ENCODE measurements around the gene PVRIG. TPM values are rescaled to one million over a fixed set of nuclear protein-coding genes. Genes with fewer than 3 reads are reported as not detected.
A peak's percentile ranks its signal among the peaks of the same experiment; 100 is the strongest.
"Not testable (repeated sequence)": the region's sequence is repeated elsewhere in the genome, so short reads cannot be mapped to it uniquely, and the experiment has no call there.

Gene PVRIG
- total RNA-seq, 3 donors from 2014 or later = 0.32 to 1.2 (median 0.66) TPM

DNA sequence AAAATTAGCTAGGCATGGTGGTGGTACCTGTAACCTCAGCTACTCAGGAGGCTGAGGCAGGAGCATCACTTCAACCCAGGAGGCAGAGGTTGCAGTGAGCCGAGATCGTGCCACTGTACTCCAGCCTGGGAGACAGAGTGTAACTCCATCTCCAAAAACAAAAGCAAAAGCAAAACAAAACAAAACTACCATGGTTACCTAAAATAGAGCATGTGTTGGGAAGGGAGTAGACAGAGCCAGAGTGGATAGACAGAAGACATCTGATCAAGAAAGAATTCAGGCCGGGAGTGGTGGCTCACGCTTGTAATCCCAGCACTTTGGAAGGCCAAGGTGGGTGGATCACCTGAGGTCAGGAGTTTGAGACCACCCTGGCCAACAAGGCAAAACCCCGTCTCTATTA, 46.1 kb downstream of the PVRIG start:
- H3K27ac ChIP-seq; H3K4me1 ChIP-seq; H3K9me3 ChIP-seq; intact Hi-C loops (cut with DNase I; ENCODE audit: low total_unique reads); H3K27me3 ChIP-seq; DNase-seq (ENCODE audit: low spot score in 2 of 2); H3K4me3 ChIP-seq; H3K36me3 ChIP-seq: not testable (repeated sequence)

GRCh38 chr7:100266576-100267354, 47.0 kb downstream of the PVRIG start:
- Histone ChIP-seq H3K4me1 (no peaks in the 10 kb centered on the region), H3K27ac (no peak overlapping the region), H3K27me3 (no peaks in the 10 kb centered on the region), H3K36me3 (no peaks in the 10 kb centered on the region), H3K9me3 (no peaks in the 10 kb centered on the region), H3K4me3 (no peak overlapping the region)
- TF ChIP-seq, protein P1, sequence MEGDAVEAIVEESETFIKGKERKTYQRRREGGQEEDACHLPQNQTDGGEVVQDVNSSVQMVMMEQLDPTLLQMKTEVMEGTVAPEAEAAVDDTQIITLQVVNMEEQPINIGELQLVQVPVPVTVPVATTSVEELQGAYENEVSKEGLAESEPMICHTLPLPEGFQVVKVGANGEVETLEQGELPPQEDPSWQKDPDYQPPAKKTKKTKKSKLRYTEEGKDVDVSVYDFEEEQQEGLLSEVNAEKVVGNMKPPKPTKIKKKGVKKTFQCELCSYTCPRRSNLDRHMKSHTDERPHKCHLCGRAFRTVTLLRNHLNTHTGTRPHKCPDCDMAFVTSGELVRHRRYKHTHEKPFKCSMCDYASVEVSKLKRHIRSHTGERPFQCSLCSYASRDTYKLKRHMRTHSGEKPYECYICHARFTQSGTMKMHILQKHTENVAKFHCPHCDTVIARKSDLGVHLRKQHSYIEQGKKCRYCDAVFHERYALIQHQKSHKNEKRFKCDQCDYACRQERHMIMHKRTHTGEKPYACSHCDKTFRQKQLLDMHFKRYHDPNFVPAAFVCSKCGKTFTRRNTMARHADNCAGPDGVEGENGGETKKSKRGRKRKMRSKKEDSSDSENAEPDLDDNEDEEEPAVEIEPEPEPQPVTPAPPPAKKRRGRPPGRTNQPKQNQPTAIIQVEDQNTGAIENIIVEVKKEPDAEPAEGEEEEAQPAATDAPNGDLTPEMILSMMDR (IDR thresholded peaks at IDR 0.05) = no peak
- TF ChIP-seq POLR2A (IDR thresholded peaks at IDR 0.05) (no peak), POLR2AphosphoS5 (IDR thresholded peaks at IDR 0.05) (no peak)
- intact Hi-C loops (cut with DNase I; ENCODE audit: low total_unique reads) = no loop called here
- no peak for DNase-seq (ENCODE audit: low spot score in 2 of 2)

DNA sequence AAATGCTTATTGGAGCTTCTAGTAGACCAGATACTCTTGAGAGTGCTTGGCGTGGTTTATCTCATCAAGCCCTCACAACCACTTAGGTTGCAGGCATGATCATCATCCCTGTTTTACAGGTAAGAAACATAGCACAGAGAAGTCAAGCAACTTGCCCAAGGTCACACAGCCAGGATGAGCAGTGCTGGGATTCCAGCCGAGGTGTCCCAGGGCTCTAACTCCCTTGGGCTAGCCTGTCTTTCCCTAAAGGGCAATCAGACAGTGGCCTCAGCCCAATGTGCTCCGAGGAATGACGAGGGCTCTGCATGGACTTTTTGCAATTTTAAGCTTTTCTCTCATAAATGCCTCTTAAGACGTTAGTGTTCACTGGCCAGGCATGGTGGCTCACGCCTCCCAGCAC, 47.9 kb downstream of the PVRIG start:
- Histone ChIP-seq H3K4me1 (no peaks in the 10 kb centered on the region), H3K9me3 (no peaks in the 10 kb centered on the region), H3K27ac (no peak overlapping the region), H3K4me3 (no peak overlapping the region), H3K27me3 (no peaks in the 10 kb centered on the region), H3K36me3 (no peaks in the 10 kb centered on the region)
- no peak for TF ChIP-seq POLR2A (IDR thresholded peaks at IDR 0.05)
- TF ChIP-seq POLR2AphosphoS5 (IDR thresholded peaks at IDR 0.05) = no peak
- TF ChIP-seq, protein P1 (IDR thresholded peaks at IDR 0.05) = no peak
- DNase-seq (ENCODE audit: low spot score in 2 of 2) = no peak
- intact Hi-C loops (cut with DNase I; ENCODE audit: low total_unique reads) = no loop called here

- intact Hi-C loops (cut with DNase I; ENCODE audit: low total_unique reads); H3K27me3 ChIP-seq; DNase-seq (ENCODE audit: low spot score in 2 of 2); H3K36me3 ChIP-seq; H3K27ac ChIP-seq; H3K4me1 ChIP-seq; H3K9me3 ChIP-seq; H3K4me3 ChIP-seq: not testable (repeated sequence)
Measured at GRCh38 chr7:100268882-100269281, 49.1 kb downstream of the PVRIG start.

DNA sequence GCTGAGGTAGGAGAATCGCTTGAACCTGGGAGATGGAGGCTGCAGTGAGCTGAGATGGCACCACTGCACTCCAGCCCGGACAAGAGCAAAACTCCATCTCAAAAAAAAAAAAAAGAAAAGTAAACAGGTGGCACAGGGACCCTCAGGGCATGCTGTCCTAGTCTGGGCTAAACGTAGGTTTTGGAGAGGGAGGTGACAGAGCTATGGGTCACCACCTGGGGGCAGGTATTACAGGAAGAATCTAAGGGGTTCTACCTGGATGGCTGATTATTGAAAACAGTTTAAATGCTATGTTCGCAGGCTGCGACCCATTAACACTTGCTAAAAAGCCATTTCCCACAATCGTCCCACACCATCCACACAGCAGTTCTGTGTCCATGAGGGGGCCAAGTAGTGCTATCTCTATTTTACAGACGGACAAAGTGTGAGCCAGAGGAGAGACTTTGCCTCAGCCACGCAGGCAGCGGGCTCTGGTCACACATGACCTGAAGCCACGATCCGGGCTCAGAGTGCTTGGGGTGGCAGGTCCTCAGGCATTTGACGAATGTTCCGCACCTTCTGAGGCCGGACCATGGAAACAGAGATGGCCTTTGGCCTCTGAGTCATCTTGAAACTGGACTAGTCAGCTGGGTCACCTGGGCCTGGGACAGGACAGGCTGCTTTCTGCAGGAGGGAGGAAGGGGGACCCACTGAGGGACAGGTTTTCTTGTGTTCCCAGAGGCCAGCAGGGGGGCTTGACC, 49.7 kb downstream of the PVRIG start:
- peak overlapping the region in 1 of 3 donors; percentile 50 for H3K4me3 ChIP-seq
- not testable (repeated sequence) for H3K36me3 ChIP-seq

GRCh38 chr7:100270046-100270918, 50.5 kb downstream of the PVRIG start:
- DNase-seq (ENCODE audit: low spot score in 2 of 2); H3K27me3 ChIP-seq; H3K36me3 ChIP-seq; intact Hi-C loops (cut with DNase I; ENCODE audit: low total_unique reads); H3K9me3 ChIP-seq; H3K4me1 ChIP-seq: not testable (repeated sequence)
- peak overlapping the region in 1 of 2 donors; percentile 3 for H3K27ac ChIP-seq
- peak overlapping the region; percentile 51 to 93 (median 71) for H3K4me3 ChIP-seq

More for the DNA sequence above, 49.7 kb downstream of the PVRIG start:
- H3K27me3 ChIP-seq; H3K4me1 ChIP-seq; H3K9me3 ChIP-seq; DNase-seq (ENCODE audit: low spot score in 2 of 2); intact Hi-C loops (cut with DNase I; ENCODE audit: low total_unique reads); H3K27ac ChIP-seq: not testable (repeated sequence)

Other genes starting within 250 kb of the PVRIG start
- gene AZGP1, start 243.9 kb upstream of the PVRIG start, total RNA-seq = 1,000 to 10,000 TPM in 2 of 3 donors, 10 to 100 TPM in 1; 40.0 to 4,981 (median 3,161) TPM
- 10 to 100 TPM; 30.6 to 65.1 (median 52.4) TPM for gene ZKSCAN1, start 204.4 kb upstream of the PVRIG start, total RNA-seq
- gene ZSCAN21, start 170.2 kb upstream of the PVRIG start, total RNA-seq = 10 to 100 TPM; 12.8 to 21.8 (median 13.0) TPM
- 10 to 100 TPM; 19.4 to 43.6 (median 31.5) TPM for gene ZNF3, start 138.2 kb upstream of the PVRIG start, total RNA-seq
- gene COPS6, start 131.0 kb upstream of the PVRIG start, total RNA-seq = 10 to 100 TPM; 40.8 to 73.4 (median 49.6) TPM
- 10 to 100 TPM; 46.9 to 51.7 (median 50.1) TPM for gene MCM7, start 118.6 kb upstream of the PVRIG start, total RNA-seq
- 10 to 100 TPM; 13.8 to 23.3 (median 18.7) TPM for gene AP4M1, start 118.3 kb upstream of the PVRIG start, total RNA-seq
- 10 to 100 TPM; 31.5 to 35.0 (median 34.4) TPM for gene TAF6, start 100.6 kb upstream of the PVRIG start, total RNA-seq
- gene CNPY4, start 100.3 kb upstream of the PVRIG start, total RNA-seq = 10 to 100 TPM in 2 of 3 donors, 1 to 10 TPM in 1; 7.2 to 11.8 (median 11.3) TPM
- 1 to 10 TPM; 2.7 to 6.9 (median 4.5) TPM for gene MBLAC1, start 93.0 kb upstream of the PVRIG start, total RNA-seq
- gene LAMTOR4, start 71.0 kb upstream of the PVRIG start, total RNA-seq = 100 to 1,000 TPM; 154 to 285 (median 207) TPM
- 10 to 100 TPM in 2 of 3 donors, 1 to 10 TPM in 1; 3.4 to 16.1 (median 12.6) TPM for gene TRAPPC14, start 61.2 kb upstream of the PVRIG start, total RNA-seq
- gene GAL3ST4, start 51.3 kb upstream of the PVRIG start, total RNA-seq = 1 to 10 TPM in 2 of 3 donors, under 1 TPM in 1; 0.98 to 2.5 (median 1.9) TPM
- gene GPC2, start 42.6 kb upstream of the PVRIG start, total RNA-seq = 1 to 10 TPM; 1.4 to 3.6 (median 3.4) TPM
- gene STAG3, start 42.0 kb upstream of the PVRIG start, total RNA-seq = 1 to 10 TPM in 2 of 3 donors, under 1 TPM in 1; 0.80 to 3.3 (median 1.3) TPM
- gene SPDYE3, start 87.8 kb downstream of the PVRIG start, total RNA-seq = not detected
- gene PILRB, start 138.2 kb downstream of the PVRIG start, total RNA-seq = 10 to 100 TPM; 33.8 to 100.0 (median 75.4) TPM
- gene PILRA, start 153.5 kb downstream of the PVRIG start, total RNA-seq = 1 to 10 TPM; 4.3 to 9.9 (median 7.9) TPM
- 10 to 100 TPM in 1 of 3 donors, 1 to 10 TPM in 2; 3.9 to 12.6 (median 8.6) TPM for gene ZCWPW1, start 208.8 kb downstream of the PVRIG start, total RNA-seq
- gene MEPCE, start 209.9 kb downstream of the PVRIG start, total RNA-seq = 10 to 100 TPM; 26.5 to 41.4 (median 40.6) TPM
- gene PPP1R35, start 216.5 kb downstream of the PVRIG start, total RNA-seq = 10 to 100 TPM; 14.1 to 42.6 (median 32.6) TPM
- not detected for gene SPACDR, start 244.3 kb downstream of the PVRIG start, total RNA-seq